GM10847 (cell line): ENCODE results near the gene FAN1.

Source experiments
- POLR2A ChIP-seq: IDR thresholded peaks from 2 replicates; pipeline ENCODE4 v1.6.1; 2011; ENCODE audit not compliant: insufficient read length; ENCODE audit errors: extremely low read depth

FAN1 gene

GRCh38 chr15:30929064-30929669 is 25.5 kb downstream of the FAN1 start:
- no peak for TF ChIP-seq POLR2A

GRCh38 chr15:30929982-30930381 is 26.3 kb downstream of the FAN1 start:
- TF ChIP-seq POLR2A, result no peak

- TF ChIP-seq POLR2A, result no peak
These were observed 26.7 kb downstream of the FAN1 start for GRCh38 chr15:30930422-30930821.

DNA sequence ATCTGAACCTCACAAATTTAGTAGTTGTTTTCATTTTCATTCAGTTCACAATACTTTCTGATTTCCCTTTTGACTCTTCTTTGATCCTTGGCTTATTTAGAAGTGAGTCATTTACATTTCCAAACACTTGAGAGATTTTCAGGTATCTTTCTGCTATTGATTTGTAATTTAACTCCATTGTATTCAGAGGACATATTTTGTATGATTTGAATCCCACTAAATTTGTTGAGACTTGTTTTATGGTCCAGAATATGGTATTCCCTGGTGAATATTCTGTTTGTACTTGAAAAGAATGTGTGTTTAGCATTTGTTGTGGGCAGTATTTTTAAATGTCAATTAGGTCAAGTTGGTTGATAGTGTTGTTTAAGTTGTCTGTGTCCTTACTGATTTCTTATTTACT is 29.6 kb downstream of the FAN1 start:
- no peak for TF ChIP-seq POLR2A

DNA sequence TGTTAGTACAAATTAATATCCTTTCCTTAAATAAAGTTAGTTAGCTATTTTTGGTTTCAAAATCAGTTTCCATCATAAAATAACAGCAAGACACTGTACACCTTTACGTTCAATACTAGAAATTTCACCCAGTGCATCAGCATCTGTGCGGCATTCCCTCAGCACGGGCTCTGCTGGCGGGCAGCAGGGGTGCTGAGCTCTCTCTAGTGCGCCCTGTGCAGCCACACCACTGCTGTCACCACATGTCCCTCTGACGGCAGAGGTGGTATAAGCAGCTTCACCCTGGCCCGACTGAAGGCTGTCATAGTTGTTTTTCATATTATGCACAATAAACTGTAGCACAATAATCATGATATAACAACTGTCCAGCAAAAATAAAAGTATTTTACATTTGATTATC is 35.4 kb downstream of the FAN1 start:
- TF ChIP-seq POLR2A, result no peak

- TF ChIP-seq POLR2A, result no peak
These were observed 36.6 kb downstream of the FAN1 start for GRCh38 chr15:30940359-30940758.

GRCh38 chr15:30941520-30941919 is 37.8 kb downstream of the FAN1 start:
- no peak for TF ChIP-seq POLR2A

- TF ChIP-seq POLR2A, result no peak
These were observed 40.1 kb downstream of the FAN1 start for GRCh38 chr15:30943654-30944335.

DNA sequence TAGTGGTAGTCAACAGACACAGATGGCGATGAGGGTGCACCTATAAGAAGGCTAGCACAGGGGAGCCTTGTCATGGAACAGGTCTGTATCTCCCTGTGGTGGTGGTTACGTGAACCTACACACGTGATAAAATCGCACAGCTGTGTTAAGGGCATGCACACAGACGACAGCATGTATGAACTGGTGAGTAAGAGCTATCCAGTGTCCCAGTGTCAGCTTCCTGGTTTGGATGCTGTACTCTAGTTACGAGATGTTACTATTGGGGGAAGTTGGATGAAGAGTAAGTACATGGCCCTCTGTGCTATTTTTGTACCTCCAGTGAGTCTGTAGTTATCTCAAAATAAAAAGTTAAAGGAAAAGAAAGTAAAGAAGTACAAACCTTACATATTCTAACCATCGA is 49.5 kb downstream of the FAN1 start:
- no peak for TF ChIP-seq POLR2A

DNA sequence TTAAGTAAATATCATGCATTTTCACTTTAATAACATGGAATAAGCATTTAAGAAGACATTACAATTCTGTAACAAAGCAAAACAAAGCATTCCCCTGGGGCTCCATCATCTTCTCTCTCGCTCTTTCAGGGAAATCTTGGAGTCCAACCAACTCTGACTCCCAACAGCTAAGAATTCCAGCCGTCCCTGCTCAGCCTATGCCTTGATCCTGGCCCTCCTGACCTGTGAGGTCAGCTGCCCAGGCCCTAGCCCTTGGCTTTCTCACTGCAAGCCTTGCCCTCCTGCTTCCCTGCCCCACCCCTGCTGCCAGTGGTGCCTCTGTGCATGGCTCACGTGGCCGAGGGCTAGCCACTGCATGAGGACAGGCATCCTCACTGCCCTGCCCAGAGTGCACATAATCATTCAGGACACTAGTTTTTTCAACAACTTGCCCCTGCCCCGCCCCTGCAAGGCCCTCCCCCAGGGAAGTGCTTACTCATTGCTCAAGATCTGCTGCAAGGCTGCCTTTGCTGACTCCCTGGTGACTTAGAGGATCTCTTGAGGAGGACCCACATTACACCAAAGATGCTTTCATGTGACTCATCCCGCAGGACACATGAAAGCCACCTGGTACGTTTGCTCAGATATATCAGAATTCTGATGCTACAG is 50.1 kb downstream of the FAN1 start:
- no peak for TF ChIP-seq POLR2A

DNA sequence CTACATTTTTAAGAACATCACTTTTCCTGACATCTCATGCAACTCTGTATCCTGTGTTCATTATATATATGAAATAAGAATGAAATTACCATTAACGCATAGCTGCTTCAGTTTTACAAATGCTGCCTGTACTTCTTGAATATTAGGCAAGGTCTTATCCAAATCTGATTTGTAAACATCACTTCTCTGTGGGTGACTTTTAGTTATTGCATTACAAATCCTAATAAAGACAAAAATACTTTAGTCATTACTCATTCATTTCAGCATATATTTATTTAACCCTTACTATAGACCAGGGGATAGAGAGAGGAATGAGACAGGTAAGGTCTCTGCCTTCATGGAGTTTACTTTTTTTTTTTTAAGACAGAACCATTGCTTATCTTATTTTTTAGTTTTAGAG is 51.0 kb downstream of the FAN1 start:
- TF ChIP-seq POLR2A, result no peak

DNA sequence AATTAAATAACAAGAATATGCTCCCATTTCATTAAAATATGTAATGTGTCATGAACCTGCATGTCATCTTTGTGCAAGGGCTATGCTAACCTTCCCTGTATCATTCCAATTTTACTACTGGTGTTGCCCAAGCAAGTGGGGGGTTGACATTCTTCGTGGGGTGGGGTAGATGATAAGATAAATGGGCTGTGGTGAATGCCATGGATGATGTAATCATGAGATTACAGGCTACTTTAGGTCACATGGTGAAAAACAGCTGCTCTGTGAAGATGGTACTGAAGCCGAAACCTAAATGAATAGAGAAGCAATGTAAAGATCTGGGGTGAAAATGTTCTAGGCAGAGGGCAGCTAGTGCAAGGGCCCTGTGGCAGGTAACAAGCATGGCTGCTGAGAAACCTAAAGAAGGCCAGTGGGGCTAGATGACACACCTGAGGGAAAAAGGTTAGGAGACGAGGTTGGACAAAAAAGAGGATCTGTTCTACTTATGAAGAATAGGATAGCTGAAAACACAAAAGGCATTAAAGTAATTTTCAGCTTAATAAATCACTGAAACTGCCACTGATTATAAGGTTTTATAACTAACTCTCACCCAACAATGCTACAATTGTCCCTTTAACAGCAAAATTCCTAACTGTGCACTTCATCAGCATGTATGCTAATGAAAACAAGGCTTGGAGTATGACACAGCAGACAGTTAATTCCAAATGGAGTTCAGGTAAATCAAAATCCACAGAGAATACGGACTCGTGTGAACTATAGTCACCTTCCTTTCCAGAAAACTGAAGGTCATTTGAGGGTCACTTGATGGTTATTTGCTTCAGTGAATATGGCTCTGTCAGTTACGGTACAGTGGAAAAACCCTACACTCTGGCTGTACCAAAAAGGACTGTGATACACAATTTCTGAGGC is 52.8 kb downstream of the FAN1 start:
- no peak for TF ChIP-seq POLR2A

- no peak for TF ChIP-seq POLR2A
These were observed 54.5 kb downstream of the FAN1 start for GRCh38 chr15:30958219-30958618.

DNA sequence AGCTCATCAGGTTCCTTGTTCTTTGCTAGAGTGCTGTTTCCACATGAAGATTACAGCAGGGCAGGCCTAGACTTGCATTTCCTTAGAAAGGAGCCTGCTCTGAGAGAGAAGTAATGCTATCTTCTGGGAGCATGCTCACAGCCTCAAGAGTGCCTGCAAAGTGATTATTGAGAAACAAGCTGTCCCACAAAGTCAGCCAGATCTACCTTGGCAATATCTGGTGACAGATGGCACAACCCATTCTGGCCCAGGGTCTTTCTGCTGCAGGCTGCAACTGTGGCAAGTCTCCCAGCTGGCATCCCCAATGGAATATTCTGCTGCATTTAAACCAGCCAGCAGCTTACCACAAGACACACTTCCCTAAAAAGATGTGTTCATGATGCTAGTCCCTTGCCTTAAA is 58.4 kb downstream of the FAN1 start:
- TF ChIP-seq POLR2A, result no peak

GRCh38 chr15:30962659-30963058 is 58.9 kb downstream of the FAN1 start:
- TF ChIP-seq POLR2A, result no peak
